ENCODE measurements around the gene CPNE9.
A peak's percentile ranks its signal among the peaks of the same experiment; 100 is the strongest.

Gene CPNE9

DNA sequence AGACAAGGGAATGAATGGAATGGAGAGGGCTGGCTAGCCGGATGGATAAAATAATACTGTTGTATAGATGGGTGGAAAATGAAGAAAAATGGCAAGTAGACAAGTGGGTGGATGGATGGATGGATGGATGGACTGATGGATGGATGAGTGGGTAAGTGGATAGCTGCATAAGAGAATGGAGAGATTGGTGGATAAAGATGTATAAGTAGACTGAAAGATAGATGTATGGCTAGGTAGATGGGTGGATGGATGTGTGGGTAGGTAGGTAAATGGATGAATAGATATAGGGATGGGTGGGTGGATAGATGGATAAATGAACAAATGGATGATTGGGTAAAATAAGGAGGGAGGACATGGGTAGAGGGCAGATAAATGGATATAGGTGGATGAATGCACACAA is 13.9 kb downstream of the CPNE9 start:
- no peak for DNase-seq

DNA sequence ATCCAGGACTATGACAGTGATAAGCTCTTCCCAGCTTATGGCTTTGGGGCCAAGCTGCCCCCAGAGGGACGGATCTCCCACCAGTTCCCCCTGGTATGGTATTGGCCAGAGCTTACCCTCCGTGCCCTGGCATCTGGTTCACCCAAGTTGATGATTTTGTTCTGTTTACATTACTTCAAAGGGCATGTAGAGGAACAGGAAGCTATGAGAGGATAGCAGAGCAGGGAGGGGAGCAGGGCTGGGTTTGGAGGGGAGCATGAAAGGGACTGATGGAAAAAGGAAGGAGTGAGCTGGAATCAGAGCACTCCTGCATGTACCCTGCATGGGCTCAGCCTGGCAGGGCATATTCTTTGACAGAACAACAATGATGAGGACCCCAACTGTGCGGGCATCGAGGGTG is 14.5 kb downstream of the CPNE9 start:
- no peak for DNase-seq

DNA sequence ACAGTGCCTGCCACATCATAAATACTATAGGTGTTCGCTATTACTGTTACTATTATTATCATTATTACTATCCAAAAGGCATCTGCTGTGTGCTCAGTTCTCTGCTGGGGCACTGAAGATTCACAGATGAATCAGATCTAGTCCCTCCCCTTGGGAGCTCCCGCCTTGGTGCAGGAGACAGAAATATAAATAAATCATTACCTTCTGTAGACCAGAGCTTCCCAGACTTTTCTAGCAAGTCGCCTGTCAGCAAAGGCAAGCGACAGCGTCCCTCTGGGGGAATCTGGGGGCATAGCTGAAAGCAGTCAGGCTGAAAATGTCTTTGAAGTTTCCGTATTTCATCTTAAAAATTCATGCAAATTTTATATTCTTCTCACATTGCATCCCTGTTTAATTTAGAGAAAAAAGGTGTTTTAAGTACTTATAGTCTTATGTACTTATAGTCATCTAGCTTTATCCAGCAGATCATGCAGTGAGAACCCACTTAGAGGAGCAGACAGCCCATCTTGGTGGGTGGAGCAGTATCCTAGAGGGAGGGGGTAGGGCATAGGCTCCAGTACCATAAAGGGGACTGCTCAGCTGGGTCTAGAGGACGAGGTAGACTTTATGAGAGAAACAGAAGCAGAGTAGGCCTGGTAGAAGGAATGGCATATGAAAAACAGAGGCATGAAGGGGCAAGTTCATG is 17.5 kb downstream of the CPNE9 start:
- no peak for DNase-seq

DNA sequence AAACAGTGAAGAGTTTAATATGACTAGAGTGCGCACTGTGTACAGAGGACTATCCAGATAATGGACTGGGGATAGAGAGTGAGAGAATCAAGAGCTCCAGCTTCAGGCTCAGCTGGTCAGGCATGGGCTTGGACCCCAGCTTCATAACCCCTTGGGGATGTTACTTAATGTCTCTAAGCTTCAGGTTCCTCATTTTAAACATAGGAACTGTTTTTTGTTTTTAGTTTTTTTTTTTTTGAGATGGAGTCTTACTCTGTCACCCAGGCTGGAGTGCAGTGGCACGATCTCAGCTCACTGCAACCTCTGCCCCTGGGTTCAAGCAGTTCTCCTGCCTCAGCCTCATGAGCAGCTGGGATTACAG is 18.0 kb downstream of the CPNE9 start:
- DNase-seq, result no peak

GRCh38 chr3:9725775-9726515 is 22.3 kb downstream of the CPNE9 start:
- DNase-seq, result no peak

DNA sequence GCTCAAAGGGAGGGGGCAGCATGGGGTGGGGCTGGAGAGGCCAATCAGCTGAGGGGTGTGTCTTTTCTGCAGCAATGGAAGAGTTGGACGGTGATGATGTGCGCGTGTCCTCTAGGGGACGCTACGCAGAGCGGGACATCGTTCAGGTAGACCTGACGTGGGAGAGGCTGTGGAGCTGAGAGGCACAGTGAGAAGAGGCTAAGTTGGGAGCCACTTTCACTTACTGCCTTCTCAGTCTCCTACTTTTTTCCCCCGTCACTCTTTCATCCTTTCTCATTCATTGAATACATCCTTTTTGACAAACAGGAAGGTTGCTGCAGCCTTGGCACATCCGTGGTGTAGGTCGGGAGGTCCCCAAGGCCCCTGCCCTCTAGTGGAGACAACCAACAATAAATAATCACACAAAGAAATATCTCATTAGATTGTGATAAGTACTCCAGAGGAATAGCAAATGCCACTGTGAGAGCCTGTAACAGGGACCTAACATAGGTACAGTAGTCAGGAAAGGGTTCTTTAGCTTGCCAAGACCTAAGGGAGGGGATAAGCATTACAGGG is 23.5 kb downstream of the CPNE9 start:
- DNase-seq, result peak; percentile 46 to 56

- DNase-seq, result no peak
Measured at GRCh38 chr3:9727743-9728142, 24.1 kb downstream of the CPNE9 start.

GRCh38 chr3:9729419-9729818 is 25.8 kb downstream of the CPNE9 start:
- no peak for DNase-seq

GRCh38 chr3:9730657-9731205 is 27.1 kb downstream of the CPNE9 start:
- no peak for DNase-seq

DNA sequence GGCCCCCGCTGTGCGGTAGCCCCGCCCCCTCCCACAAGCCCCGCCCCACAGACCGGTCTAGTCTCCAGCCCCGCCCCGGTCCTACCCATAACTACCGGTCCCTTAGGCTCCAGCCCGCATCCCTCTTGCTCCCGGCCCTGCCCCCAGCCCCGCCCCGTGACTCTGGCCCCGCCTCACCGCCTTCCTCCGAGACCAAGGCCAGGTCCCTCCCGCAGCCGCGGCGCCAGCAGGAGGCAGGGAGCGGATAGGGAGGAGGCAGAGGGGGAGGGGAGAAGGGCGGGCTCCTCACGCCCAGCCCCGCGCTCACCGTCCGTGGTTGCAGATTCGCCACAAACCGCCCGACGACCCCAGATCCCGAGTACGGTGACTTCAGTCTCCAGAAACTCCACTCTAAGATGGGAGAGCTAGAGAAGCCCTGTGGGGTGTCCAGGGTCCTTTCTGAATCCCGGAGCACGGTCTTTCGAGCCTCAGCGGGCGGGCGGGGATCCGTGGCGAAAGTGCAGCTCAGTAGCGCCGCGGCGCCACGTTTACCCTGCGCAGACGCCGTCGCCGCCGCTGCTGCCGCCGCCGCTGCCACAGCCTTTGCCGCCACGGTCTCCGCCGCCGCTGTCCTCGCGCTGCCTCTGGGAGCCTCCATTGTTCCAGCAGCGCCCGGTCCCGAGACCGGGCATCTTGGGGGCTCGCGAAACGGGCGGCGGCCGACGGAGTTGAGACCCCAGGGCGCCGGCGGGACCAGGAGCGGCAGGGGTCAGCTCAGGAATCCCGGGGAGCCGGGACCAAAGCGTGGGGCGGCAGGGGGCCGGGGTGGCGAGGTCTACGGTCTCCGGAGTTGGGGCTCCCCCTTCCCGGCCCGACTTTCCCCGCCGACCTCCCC is 27.8 kb downstream of the CPNE9 start, which contains the start of gene BRPF1:
BRPF1 (plus strand) TSS at position 530 of the 874 bp plus-strand sequence. CDS start 2,406 bp downstream, outside the sequence.
- peak; percentile 99 for DNase-seq

DNA sequence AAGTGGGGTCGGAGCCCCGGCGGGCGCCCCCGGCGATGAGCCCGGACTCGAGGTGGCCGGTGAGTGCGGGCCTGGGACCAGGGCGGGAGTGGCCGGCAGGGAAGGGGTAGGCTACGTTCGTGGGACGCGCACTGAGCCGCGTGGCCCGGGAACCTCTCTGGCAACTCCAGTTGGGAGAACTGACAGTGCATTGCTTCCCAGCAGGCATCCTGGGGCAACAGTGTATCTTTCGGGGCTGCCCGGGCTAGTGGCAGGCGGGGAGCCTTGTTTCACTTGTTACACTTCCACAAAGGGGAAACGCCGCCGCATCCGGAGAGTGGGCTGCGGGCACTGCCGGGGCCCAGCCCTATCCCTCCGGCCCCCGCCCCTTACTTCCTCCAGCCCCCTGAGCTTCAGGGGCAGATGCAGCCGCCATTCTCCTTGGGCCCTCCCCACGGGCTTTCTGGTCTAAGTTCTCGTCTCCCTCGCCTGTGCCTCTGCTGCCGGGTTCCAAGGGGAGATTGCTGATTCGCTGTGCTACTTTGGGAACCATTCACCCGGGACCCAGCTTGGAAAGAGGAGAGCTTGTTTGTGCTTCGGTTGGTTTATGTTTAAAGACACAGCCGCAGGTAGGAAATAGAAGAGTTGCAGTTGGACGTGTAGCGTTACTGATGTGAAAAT is 28.6 kb downstream of the CPNE9 start:
- DNase-seq, result peak; percentile 14 to 28

- no peak for DNase-seq
Measured at GRCh38 chr3:9732740-9733115, 29.1 kb downstream of the CPNE9 start.

GRCh38 chr3:9736831-9737230 is 33.2 kb downstream of the CPNE9 start:
- DNase-seq, result no peak

DNA sequence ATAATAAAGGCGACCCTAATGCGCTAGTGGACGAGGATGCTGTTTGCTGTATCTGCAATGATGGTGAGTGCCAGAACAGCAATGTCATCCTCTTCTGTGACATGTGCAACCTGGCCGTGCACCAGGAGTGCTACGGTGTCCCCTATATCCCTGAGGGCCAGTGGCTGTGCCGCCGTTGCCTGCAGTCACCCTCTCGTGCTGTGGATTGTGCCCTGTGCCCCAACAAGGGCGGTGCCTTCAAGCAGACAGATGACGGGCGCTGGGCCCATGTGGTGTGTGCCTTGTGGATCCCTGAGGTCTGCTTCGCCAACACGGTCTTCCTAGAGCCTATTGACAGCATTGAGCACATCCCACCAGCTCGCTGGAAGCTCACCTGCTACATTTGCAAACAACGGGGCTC is 35.5 kb downstream of the CPNE9 start:
- DNase-seq, result no peak

DNA sequence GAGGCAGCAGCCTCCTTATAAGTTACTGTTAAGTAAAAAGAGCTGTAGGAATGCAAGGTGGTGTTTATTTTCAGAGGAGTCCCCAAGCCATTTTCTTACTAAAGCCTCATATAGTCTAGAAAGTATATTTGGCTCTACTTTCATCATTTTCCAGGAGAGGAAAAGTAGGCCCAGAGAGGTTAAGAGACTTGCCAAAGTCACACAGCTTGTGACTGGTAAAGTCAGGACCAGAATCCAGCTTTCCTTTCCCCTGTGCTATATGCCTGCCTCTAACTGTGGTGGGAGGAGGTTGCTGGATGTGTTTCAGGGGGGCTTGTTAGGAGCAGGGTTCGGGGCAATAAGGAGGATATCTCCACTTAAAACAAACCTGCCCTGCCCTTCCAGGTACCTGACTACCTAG is 38.9 kb downstream of the CPNE9 start:
- no peak for DNase-seq

- DNase-seq, result no peak
Measured at GRCh38 chr3:9743548-9743947, 39.9 kb downstream of the CPNE9 start.

DNA sequence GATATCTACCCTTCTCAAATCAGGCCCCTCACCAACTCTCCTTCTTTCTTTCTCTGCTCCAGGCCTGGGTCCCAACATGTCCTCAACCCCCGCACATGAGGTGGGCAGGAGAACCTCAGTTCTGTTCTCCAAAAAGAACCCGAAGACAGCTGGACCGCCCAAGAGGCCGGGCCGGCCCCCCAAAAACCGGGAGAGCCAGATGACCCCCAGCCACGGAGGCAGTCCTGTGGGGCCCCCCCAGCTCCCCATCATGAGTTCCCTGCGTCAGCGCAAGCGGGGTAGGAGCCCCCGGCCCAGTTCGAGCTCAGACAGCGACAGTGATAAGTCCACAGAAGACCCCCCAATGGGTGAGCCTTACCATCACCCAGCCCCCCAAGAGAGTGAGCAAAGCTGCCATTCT is 40.5 kb downstream of the CPNE9 start:
- DNase-seq, result no peak

- DNase-seq, result no peak
Measured at GRCh38 chr3:9745521-9745920, 41.9 kb downstream of the CPNE9 start.

- DNase-seq, result no peak
Measured at GRCh38 chr3:9746330-9746729, 42.7 kb downstream of the CPNE9 start.

GRCh38 chr3:9747267-9747666 is 43.6 kb downstream of the CPNE9 start:
- DNase-seq, result no peak

DNA sequence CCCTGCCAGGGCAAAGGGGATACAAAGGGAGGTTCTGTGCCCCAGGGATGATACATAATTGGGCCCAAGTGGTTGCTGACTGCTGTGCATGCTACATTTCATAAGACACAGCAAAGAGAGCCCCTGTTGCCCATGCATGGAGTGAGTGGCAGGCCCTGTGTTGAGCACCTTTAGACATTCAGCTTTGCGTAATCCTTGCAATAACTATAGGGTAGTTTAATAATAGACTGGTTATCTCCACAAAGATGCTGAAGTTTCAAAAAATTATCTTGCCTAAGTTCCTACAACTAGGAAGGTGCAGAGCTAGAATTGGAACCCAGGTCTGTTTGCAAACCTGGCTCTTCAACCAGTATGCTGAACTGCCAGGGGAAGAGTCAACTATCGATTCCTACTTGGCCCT is 44.4 kb downstream of the CPNE9 start:
- DNase-seq, result no peak

- no peak for DNase-seq
Measured at GRCh38 chr3:9749296-9749644, 45.6 kb downstream of the CPNE9 start.

All from activated CD4-positive, alpha-beta T cell treated with anti-CD3 and anti-CD28 coated beads for 4 hours (primary cell).